ENCODE data around the gene C19orf73. TPM values are rescaled to one million over a fixed set of nuclear protein-coding genes. Genes with fewer than 3 reads are reported as not detected.

The C19orf73 gene
- total RNA-seq, 1 experiment from 2014 or later, result 2.3 TPM

GRCh38 chr19:49101160-49101559, 17.8 kb downstream of the C19orf73 start:
- DNase-seq (ENCODE audit: low read depth), result no peak

GRCh38 chr19:49098795-49099194, 20.1 kb downstream of the C19orf73 start:
- no peak for DNase-seq (ENCODE audit: low read depth)

DNA sequence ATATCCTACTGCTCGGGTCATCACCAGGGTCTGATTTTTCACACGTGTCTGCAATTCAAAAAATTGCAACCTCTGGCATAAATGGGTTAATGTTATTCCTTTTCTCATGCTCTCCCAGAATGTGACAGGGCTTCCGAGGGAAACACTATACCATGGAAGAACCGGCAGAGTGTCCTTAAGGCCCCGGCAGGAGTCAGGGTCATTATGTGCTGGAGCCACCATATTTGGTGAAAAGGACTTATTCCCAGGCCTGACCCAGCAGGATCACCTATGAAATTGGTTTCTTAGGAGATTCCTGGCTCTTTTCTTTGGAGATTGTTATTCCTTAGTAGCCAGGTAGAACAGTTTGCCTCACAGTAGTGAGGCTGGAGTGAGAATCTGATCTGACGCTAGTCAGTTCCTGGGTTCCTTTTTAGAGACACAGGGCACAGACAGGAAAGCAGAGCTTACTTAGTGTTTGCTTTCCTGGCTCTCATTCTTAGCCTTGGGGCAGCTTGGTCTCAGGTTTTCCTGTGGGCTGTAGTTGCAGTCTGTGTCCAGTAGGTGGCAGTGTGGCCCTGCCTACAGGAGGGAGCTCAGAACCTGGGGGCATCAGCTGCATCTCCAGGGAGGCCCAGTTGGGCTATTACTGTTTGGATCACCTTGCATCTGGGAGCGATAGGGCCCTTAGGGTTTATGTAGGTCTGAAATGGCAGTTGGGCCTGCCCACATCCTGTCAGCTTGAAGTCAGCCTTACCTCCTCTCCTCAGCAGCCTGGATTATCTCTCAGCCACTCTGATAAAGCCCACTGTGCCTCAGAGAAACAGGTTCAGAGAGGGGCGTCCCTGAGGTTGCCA, 21.3 kb downstream of the C19orf73 start:
- DNase-seq (ENCODE audit: low read depth), result peak; percentile 82

GRCh38 chr19:49094505-49095482, 24.1 kb downstream of the C19orf73 start:
- DNase-seq (ENCODE audit: low read depth), result no peak

- no peak for DNase-seq (ENCODE audit: low read depth)
These were observed 26.3 kb downstream of the C19orf73 start for GRCh38 chr19:49092686-49093085.

DNA sequence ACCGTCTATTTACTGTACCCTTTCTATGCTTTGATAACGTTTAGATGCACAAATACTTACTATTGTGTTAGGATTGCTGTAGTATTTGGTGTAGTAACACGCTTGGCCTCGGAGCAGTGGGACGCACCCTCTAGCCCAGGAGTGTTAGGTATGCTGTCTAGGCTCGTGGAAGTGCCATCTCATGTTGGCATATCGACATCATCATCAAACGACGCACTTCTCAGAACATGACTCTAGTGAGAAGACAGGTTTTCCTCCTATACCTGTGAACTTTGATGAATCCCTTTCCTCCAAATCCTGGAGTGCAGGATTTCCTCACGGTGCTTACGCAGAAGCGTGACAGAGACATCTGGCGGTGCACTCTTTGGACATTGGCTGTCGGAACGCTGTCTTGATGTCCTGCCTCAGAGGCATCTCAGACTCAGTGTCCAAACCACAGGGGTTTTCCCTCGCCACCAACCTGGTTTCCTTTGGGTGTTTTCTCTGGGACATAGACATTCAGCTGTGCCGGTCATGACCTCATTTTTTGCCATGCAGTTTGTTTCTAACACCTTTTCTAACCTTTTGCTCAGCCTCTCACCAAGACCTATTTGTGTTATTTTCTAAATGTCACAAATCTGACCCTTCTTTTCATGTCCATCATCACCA, 27.4 kb downstream of the C19orf73 start:
- no peak for DNase-seq (ENCODE audit: low read depth)

DNA sequence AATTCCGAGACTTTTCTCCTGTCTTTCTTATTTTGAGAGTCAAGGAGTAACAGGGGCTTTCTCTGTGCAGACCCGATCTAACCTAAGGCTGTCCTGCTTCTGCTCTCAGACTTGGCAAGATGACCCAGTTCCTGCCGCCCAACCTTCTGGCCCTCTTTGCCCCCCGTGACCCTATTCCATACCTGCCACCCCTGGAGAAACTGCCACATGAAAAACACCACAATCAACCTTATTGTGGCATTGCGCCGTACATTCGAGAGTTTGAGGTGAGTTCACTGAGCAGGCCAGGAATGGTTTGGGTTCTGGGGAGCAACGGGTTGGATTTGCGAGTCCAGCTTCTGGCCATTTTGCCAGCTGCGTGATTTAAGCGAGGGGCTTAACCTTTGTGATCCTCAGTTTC, 32.6 kb downstream of the C19orf73 start:
- DNase-seq (ENCODE audit: low read depth), result no peak

GRCh38 chr19:49085868-49086232, 33.1 kb downstream of the C19orf73 start:
- DNase-seq (ENCODE audit: low read depth), result no peak

GRCh38 chr19:49085020-49085867, 33.7 kb downstream of the C19orf73 start, which contains the start of gene SNRNP70:
TSS of gene SNRNP70 (plus strand) at chr19:49085451. CDS start at chr19:49086415, 964 bp downstream.
- peak; percentile 100 for DNase-seq (ENCODE audit: low read depth)

DNA sequence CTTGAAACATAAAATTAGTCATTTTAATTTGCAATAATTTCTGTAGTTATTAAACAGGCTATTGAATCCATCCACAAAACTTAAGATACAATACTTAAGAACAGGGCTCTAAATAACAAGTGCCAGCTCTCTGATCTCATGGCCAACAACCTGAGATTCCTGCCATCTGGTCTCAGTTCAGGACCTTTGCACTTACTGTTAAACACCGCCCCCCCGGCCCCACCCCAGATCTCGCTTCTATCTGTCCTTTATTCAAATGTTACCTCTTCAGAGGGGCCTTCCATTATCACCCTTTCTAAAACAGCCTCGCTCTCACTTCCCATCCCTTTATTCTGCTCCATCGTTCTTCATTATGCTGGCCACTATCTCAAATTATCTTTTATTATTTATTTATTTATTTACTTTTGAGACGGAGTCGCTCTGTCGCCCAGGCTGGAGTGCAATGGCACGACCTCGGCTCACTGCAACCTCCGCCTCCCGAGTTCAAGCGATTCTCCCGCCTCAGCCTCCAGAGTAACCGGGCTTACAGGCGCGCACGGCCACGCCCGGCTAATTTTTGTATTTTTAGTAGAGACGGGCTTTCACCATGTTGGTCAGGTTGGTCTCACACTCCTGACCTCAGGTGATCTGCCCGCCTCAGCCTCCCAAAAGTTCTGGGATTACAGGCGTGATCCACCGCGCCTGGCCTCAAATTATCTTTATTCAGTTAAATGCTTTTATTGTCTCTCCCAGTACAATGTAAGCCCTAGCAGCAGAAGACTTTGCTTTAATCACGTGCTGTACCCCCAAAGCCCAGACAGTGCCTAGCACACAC, 34.5 kb downstream of the C19orf73 start:
- no peak for DNase-seq (ENCODE audit: low read depth)

GRCh38 chr19:49081273-49081672, 37.7 kb downstream of the C19orf73 start:
- DNase-seq (ENCODE audit: low read depth), result no peak

DNA sequence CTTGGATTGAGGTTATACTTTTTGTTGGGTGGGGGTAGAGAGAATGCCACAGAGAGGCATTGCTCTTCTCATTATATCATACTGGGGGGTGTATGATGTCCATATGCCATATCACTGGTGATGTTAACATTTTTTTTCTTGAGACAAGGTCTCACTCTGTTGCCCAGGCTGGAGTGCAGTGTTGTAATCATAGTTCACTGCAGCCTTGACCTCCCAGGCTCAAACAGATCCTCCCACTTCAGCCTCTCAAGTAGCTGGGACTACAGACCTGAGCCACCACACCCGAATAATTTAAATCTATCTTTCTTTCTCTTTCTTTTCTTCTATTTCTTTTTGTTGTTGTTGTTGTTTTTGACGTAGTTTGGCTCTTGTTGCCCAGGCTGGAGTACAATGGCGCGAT, 38.6 kb downstream of the C19orf73 start:
- DNase-seq (ENCODE audit: low read depth), result no peak

- DNase-seq (ENCODE audit: low read depth), result peak; percentile 73
These were observed 44.1 kb downstream of the C19orf73 start for GRCh38 chr19:49074869-49075268.

- peak; percentile 66 for DNase-seq (ENCODE audit: low read depth)
These were observed 45.2 kb downstream of the C19orf73 start for GRCh38 chr19:49073514-49074378.

DNA sequence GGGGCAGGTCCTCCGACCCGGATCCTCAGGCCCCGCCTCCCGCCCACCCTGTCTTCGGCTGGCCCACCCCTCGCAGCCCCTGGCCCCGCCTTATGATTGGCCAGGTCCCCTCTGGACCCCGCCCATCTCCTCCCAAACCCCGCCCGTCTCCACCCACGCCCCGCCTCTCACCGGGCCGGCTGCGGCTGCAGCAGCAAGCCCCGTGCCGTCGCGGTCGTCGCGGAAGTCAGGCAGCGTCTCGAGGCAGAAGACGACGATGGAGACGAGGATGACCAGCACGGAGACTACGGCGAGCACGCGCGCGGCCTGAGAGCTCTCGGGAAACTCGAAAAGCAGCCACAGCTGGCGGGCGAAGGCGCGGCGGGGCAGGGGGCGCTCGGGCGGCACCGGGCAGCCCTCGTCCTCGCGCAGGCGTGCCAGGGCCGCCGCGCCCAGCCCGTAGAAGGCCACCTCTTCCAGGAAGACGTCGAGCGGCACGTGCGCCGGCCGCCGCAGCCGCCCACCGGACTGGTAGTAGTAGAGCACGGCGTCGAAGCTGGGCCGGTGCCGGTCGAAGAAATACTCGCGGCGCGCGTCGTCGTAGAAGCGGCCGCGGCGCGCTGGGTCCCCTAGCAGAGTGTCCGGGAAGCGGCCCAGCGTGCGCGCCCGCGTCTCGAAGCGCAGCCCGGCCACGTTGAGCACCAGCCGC, 46.9 kb downstream of the C19orf73 start:
- no peak for DNase-seq (ENCODE audit: low read depth)

DNA sequence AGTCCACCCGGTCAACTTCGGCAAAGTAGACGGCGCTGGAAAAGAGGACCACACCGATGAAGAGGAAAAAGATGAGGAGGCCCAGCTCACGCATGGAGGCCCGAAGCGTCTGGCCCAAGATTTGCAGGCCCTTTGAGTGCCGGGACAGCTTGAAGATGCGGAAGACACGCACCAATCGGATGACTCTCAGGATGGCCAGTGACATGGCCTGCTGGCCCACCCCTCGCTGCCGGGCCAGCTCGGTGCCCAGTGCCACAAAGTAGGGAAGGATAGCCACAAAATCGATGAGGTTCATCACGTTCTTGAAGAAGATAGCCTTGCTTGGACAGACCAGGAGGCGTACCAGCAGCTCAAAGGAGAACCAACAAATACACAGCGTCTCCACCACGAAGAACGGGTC, 48.5 kb downstream of the C19orf73 start:
- DNase-seq (ENCODE audit: low read depth), result no peak

- no peak for DNase-seq (ENCODE audit: low read depth)
These were observed 49.9 kb downstream of the C19orf73 start for GRCh38 chr19:49069026-49069425.
